GM21528 (cell line): ENCODE measurements around the gene PIP4K2C.
"Not testable (repeated sequence)": the region's sequence is repeated elsewhere in the genome, so short reads cannot be mapped to it uniquely, and the experiment has no call there.

ENCODE experiments used
- ATAC-seq: cut with Tn5 transposase; IDR thresholded peaks from one replicate; pipeline ENCODE4 v1.9.1; 2021; ENCODE audit warnings: mild to moderate bottlenecking, moderate library complexity; ENCODE audit not compliant: unreplicated experiment, low FRiP score

Gene PIP4K2C

GRCh38 chr12:57554897-57555296 lies 36.1 kb upstream of the PIP4K2C start:
- no peak for ATAC-seq

- no peak for ATAC-seq
These were observed 32.1 kb upstream of the PIP4K2C start for GRCh38 chr12:57558864-57559263.

- ATAC-seq = no peak
These were observed 30.5 kb upstream of the PIP4K2C start for GRCh38 chr12:57560516-57560915.

- ATAC-seq = not testable (repeated sequence)
These were observed 29.9 kb upstream of the PIP4K2C start for GRCh38 chr12:57561117-57561516.

GRCh38 chr12:57563358-57563757 lies 27.6 kb upstream of the PIP4K2C start:
- ATAC-seq = no peak

- ATAC-seq = no peak
These were observed 26.7 kb upstream of the PIP4K2C start for GRCh38 chr12:57564178-57564740.

GRCh38 chr12:57568838-57569237 lies 22.2 kb upstream of the PIP4K2C start:
- ATAC-seq = no peak

GRCh38 chr12:57569858-57570257 lies 21.1 kb upstream of the PIP4K2C start:
- ATAC-seq = no peak

- not testable (repeated sequence) for ATAC-seq
These were observed 20.6 kb upstream of the PIP4K2C start for GRCh38 chr12:57570438-57570837.

- no peak for ATAC-seq
These were observed 18.8 kb upstream of the PIP4K2C start for GRCh38 chr12:57571926-57572762.

- ATAC-seq = no peak
These were observed 16.2 kb upstream of the PIP4K2C start for GRCh38 chr12:57574795-57575194.

GRCh38 chr12:57575771-57576612 lies 15.0 kb upstream of the PIP4K2C start:
- no peak for ATAC-seq

- no peak for ATAC-seq
These were observed 14.3 kb upstream of the PIP4K2C start for GRCh38 chr12:57576613-57577160.

- no peak for ATAC-seq
These were observed 12.8 kb upstream of the PIP4K2C start for GRCh38 chr12:57577981-57578758.

GRCh38 chr12:57579011-57579410 lies 12.0 kb upstream of the PIP4K2C start:
- no peak for ATAC-seq

GRCh38 chr12:57579677-57580465 lies 11.1 kb upstream of the PIP4K2C start:
- no peak for ATAC-seq

- ATAC-seq = no peak
These were observed 10.6 kb upstream of the PIP4K2C start for GRCh38 chr12:57580466-57580795.

GRCh38 chr12:57581802-57582201 lies 9.2 kb upstream of the PIP4K2C start:
- no peak for ATAC-seq

- ATAC-seq = no peak
These were observed 8.6 kb upstream of the PIP4K2C start for GRCh38 chr12:57582440-57582839.
